ENCODE results near the gene HOXC10.

Gene HOXC10

DNA sequence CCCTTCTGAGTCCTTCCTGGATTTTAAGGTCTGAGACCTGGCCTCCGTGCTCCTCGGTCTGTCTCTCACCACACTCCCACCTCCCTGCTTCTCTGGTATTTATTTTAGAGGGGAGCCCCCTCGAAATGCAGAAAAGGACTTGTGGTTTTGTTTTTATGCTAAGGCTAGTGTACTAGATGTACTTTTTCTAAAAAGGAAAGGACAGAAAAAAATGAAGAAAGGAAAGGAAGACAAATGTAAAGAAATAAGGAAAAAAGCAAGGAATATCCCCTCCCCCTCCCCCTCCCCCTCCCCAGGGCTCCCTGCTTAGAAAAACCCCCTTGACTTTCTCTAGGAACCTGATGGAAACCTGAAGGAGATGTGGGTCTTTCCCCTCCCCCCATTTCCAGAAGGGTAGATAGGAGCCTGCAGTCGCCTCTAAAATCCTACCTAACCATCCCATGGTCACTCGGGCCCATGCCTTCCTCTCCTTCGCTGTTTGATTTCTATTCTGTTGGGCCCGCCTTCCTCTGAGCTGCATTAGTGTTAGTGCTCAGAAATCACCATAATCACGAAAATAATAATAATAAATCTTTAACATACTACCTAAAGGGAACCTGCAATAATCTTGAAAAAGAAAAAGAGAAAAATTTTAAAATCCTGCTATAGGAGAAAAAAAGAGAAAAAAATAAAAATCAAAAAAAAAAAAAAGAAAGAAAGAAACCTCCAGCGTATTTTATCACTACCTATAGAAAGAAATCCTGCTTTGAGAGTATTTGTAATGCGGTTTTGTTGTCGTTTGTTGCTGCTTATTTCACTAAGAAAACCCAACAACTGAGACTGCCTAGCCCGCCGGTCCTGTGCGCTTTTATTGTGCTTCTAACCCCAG is 27.0 kb downstream of the HOXC10 start:
- no peak overlapping the region for H3K4me3 ChIP-seq (ENCODE audit: low read depth, low read length)

DNA sequence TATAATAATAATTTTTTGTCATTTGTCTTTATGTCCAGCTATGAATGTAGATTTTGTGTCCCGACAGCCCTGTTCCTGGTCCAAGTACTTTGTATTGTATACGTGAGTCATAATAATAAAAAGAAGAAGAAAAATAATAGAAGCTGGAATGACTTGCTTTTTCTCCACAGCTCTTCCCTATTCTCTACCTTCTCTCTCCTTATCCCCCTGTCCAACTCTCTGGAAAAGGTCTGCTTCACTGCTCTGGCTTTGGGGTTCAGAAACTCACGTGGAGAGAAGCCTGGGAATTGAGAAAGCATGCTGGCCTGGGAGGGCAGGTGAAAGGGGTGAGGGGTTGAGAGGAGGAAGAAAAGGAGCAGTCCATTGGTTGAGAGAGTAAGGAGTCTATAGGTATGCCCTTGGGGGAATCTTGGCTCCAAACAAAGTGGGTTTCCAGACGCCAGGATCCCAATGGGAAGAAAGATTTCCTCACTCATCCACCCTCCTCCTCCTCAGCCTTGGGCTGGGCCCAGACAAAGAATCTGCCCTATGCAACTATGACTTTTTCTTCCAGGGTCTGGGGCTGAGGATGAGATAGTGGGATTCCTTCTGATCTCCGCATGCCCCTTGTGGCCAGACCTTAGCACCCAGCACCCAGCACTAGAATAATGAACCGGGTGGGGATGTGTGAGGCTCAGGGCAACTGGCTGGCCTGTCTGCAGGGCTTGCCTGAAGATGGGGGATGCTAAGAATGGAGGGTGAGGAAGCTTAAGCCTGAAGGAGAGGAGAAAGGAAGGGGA is 27.9 kb downstream of the HOXC10 start:
- H3K4me3 ChIP-seq (ENCODE audit: low read depth, low read length) = no peak overlapping the region

GRCh38 chr12:54014377-54015017 is 29.6 kb downstream of the HOXC10 start:
- no peak overlapping the region for H3K4me3 ChIP-seq (ENCODE audit: low read depth, low read length)

DNA sequence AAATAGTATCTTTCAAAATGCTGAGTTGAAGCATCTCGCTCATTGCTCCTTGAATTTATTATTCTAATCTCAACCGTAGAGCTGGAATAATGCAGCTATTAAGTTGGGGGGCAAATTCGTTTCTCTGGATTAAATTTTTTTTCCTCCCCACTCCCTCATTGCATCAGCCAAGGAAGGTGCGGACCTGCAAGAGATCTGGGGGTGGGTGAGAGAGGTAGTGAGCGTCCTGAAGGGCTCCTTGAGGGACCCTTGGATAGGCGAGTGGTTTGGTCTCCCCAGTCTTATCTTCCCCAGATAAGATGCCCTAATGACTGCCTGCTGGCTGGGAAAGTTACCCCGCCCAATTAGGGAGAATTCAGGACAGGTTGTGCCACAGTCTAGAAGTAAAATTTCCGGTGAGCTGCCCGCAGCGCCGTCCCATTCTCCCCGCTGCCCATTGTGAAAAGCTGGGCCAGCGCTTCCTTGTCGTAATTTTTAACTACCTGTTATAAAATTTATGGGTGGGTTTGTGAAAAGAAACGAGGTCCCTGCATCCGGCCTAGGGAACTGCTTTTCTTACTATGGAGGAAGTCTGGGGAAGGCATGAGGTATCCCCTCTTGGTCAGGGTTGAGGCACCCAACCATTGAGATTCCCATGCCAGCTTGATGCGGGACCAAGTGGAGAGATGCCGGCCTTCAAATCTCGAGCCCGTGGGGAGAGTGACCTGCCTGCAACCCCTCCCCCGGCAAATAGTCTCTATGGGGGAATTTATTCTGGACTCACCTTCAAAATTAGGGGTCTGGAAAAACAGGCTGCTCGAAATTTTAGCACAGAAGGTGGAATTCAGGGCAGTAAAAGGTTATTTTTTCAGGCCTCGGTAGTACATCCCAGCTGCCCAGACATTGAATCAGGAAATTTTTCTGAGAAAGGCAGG is 30.3 kb downstream of the HOXC10 start:
- no peak overlapping the region for H3K4me3 ChIP-seq (ENCODE audit: low read depth, low read length)

- H3K4me3 ChIP-seq (ENCODE audit: low read depth, low read length) = no peak overlapping the region
These were observed 31.1 kb downstream of the HOXC10 start for GRCh38 chr12:54016051-54016450.

GRCh38 chr12:54016478-54016964 is 31.6 kb downstream of the HOXC10 start:
- no peak overlapping the region for H3K4me3 ChIP-seq (ENCODE audit: low read depth, low read length)

DNA sequence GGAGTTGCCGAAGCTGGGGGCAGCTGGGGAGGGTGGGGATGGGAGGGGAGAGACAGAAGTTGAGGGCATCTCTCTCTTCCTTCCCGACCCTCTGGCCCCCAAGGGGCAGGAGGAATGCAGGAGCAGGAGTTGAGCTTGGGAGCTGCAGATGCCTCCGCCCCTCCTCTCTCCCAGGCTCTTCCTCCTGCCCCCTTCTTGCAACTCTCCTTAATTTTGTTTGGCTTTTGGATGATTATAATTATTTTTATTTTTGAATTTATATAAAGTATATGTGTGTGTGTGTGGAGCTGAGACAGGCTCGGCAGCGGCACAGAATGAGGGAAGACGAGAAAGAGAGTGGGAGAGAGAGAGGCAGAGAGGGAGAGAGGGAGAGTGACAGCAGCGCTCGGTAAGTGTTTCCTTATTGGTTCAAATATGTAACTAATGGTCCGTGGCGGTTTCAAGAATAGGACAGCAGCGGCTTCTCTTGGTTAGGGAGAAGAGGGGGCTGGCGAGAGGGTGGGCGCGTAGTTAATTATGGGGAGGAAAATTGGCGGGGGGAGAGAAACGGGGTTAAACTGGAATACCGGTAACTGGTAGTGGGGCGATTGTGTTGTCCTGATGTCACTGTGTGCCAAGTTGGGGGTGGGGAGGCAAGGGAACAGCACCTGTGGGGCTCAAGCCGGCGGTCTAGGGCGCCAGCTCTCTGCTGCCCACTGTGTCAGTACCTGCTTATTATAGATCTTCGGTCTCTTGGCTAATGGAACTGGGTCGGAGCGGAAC is 32.3 kb downstream of the HOXC10 start:
- H3K4me3 ChIP-seq (ENCODE audit: low read depth, low read length) = no peak overlapping the region

- peak overlapping the region; percentile 2 for H3K4me3 ChIP-seq (ENCODE audit: low read depth, low read length)
These were observed 33.0 kb downstream of the HOXC10 start for GRCh38 chr12:54017878-54018467.

- peak overlapping the region; percentile 2 for H3K4me3 ChIP-seq (ENCODE audit: low read depth, low read length)
These were observed 33.6 kb downstream of the HOXC10 start for GRCh38 chr12:54018468-54018984.

GRCh38 chr12:54019091-54019811 is 34.3 kb downstream of the HOXC10 start:
- H3K4me3 ChIP-seq (ENCODE audit: low read depth, low read length) = no peak overlapping the region

- H3K4me3 ChIP-seq (ENCODE audit: low read depth, low read length) = no peak overlapping the region
These were observed 35.1 kb downstream of the HOXC10 start for GRCh38 chr12:54019924-54020590.

GRCh38 chr12:54020591-54021405 is 35.9 kb downstream of the HOXC10 start:
- no peak overlapping the region for H3K4me3 ChIP-seq (ENCODE audit: low read depth, low read length)

GRCh38 chr12:54021432-54022013 is 36.6 kb downstream of the HOXC10 start:
- no peak overlapping the region for H3K4me3 ChIP-seq (ENCODE audit: low read depth, low read length)

DNA sequence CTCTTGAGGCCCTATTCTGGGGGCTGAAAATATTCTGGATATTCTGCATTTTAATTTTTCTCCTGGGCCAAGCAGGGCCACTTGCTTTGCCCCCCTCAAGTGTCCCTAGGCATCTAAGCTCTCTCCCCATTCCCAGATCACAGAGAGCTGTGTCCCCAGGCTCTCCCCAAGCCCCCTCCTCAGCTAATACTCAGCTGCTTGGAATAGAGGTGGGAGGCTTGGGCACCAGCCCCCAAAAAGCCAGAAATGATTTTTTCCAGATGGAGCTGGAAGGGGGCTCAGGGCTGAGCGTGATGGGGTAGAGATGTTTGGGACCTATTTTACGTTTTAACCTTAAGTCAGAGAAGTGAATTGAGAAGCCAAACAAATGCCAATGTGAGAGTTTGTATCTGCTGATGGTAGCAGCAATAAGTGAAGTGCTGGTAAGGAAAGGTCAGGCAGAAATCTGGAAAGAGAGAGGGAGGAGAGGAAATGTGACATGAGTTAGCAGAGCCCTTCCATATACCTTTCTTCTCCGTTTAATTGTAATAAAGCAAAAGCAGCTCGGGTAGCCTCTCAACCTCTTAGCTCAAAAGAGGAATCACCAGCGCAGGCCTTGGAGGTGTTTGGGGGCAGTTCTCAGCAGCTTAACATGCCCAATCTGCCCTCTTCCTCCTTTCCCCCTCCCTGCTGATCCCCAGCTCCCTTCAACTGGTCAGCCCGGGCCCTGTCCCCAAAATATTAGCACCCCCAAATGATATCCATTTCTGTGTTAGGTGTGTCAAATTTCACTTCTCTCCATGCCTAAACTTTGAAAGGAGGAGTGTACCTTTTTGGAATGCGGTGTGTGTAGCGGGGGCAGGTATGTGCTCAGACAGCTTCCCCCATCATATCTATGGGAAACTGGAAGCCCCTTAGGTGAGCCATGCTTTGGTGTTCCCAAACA is 38.3 kb downstream of the HOXC10 start:
- H3K4me3 ChIP-seq (ENCODE audit: low read depth, low read length) = no peak overlapping the region

- no peak overlapping the region for H3K4me3 ChIP-seq (ENCODE audit: low read depth, low read length)
These were observed 39.2 kb downstream of the HOXC10 start for GRCh38 chr12:54024127-54024526.

Data from iPS-11a (cell line).